Stimulated activated CD8-positive, alpha-beta memory T cell treated with anti-CD3 and anti-CD28 coated beads, Interleukin-15, amount 100 ng/mL, for 4 hours (primary cell): ENCODE measurements around the gene HTR3E.

Source experiments
- DNase-seq, 2 donors: peaks; one replicate each; pipeline ENCODE4 v3.0.0-alpha.2; 2020; ENCODE audit warnings: low read depth in 2 of 2

HTR3E gene

DNA sequence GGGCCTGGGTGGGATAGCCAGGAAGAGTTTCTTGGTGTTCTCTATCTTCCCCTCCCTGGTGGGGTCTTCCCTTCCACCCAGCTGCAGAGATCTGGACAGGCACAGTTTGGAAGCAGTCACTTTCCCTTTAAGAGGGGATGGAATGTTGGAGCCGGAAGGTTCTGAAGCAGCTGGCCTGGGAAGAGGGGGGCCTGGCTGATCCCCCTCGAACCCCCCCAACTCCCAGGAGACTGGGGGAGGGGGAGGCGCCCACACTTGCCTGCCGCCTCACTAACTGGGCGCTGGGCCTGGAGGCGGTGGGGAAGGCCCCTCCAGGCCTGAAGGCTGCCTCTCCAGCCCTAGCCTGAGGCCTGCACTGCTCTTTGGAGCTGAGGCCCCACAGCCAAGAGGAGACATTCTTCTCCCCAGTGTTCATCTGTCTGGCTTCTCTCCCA lies 59.7 kb downstream of the HTR3E start:
- DNase-seq = no peak
